GM18502 (cell line): ENCODE results near the gene MEGF10.

Source experiments
- ATAC-seq: cut with Tn5 transposase; IDR thresholded peaks from one replicate; pipeline ENCODE4 v1.9.1; 2021; ENCODE audit warnings: mild to moderate bottlenecking; ENCODE audit not compliant: unreplicated experiment, poor library complexity

The MEGF10 gene

DNA sequence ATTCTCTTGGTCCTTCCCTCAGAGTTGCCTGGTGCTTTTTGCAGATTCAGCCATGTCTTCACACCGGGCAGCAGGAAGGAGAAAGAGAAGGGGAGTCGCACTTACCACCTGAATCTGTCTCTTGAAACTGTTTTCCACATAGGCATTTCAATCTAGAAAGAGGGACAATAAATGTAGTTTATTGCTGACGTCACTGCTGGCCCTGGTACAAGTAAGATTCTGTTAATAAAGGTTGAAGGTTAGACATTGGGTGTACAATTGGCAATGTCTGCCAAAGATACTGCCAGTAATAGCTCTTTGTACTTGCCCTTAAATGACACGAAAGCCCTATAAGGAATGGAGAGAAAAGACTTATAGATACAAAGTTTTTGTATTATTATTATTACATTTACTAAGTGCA lies 72.8 kb downstream of the MEGF10 start:
- no peak for ATAC-seq

- no peak for ATAC-seq
These were observed 76.4 kb downstream of the MEGF10 start for GRCh38 chr5:127367029-127367428.

- no peak for ATAC-seq
These were observed 77.4 kb downstream of the MEGF10 start for GRCh38 chr5:127367946-127368465.

GRCh38 chr5:127369796-127370195 lies 79.2 kb downstream of the MEGF10 start:
- ATAC-seq = no peak

- no peak for ATAC-seq
These were observed 80.0 kb downstream of the MEGF10 start for GRCh38 chr5:127370631-127371030.

DNA sequence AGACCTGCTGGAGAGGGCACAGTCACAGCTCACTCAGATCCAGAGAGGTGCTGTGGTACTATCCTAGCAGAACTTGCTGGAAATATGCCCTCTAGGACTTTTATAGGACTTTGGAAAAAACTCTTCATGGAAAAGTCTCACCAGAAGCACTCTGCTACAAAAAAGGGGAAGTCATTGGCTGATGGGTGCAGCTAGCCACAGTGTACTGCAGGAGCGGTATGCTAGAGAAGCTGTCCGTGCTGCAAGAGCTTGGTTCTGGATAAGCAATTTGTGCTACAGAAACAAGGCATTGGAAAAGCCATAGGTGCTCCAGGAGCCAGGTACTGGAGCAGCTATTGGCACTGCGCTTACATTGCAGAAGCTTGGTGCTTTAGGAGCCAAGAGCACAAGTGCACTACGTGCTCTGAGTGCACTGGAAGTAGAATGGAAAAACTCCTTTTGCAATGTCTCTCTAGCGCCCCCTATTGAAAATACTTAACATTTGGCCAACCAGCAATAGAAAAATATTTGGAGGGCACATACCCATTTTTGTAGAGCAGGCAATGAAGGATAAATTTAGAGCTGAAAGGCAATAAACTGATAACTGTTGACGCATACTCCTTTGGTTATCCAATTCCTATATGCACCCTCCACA lies 83.4 kb downstream of the MEGF10 start:
- ATAC-seq = no peak

GRCh38 chr5:127375124-127375523 lies 84.5 kb downstream of the MEGF10 start:
- ATAC-seq = no peak

DNA sequence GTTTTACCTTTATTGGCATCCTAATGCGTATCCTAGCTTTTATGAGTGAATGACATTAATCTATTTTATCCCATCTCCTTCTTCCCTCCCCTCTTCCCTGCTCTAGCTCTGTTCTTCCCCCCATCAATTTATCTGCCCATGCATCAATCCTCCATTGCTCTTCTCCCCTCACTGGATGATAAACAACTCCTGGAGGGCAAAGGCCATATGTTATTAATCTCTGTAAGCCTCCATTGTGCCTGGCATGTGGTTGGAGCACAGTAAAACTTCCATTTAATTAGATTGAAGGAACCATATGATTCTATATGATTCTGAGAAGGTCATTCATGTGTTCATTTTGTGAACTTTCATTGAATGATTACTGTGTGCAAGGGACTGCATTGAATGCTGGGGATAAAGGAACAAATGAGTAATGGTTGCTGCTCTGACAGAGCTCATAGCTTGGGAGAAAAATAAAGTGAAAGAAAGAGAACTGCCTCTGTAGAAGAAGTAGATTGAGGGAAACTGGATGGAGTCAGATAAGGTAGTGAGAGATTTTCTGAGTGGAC lies 85.0 kb downstream of the MEGF10 start:
- ATAC-seq = no peak

GRCh38 chr5:127377651-127378050 lies 87.1 kb downstream of the MEGF10 start:
- no peak for ATAC-seq

- no peak for ATAC-seq
These were observed 95.3 kb downstream of the MEGF10 start for GRCh38 chr5:127385936-127386335.

- no peak for ATAC-seq
These were observed 96.0 kb downstream of the MEGF10 start for GRCh38 chr5:127386557-127386956.

DNA sequence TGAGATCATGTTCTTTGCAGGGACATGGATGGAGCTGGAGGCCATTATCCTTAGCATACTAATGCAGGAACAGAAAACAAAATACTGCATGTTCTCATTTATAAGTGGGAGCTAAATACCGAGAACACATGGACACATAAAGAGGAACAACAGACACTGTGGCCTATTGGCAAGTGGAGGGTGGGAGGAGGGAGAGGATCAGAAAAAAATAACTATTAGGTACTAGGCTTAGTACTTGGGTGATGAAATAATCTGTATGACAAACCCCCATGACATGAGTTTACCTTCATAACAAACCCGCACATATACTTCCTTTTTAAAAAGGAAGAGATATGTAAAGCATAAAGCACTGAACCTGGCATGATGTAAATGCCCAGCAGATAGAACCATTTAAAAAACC lies 99.0 kb downstream of the MEGF10 start:
- ATAC-seq = no peak

DNA sequence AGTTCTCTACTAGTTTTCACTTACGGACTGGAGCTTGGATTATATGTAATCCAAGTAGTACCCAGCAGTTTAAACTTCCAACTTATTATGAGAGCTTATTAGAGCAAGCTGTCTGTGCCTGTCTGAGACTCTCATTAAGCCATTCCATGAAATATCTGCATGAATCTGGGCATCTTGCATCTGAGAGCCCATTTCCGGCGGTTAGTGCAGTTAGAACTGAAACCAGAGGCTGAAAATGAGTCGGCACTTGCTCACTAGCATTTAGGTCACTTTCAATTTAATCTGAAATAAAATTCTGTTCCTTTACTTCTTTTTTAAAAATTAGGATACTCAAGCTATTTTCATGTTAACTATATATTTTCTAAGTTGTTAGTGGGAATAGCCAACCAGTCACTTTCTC lies 102.2 kb downstream of the MEGF10 start:
- ATAC-seq = no peak

DNA sequence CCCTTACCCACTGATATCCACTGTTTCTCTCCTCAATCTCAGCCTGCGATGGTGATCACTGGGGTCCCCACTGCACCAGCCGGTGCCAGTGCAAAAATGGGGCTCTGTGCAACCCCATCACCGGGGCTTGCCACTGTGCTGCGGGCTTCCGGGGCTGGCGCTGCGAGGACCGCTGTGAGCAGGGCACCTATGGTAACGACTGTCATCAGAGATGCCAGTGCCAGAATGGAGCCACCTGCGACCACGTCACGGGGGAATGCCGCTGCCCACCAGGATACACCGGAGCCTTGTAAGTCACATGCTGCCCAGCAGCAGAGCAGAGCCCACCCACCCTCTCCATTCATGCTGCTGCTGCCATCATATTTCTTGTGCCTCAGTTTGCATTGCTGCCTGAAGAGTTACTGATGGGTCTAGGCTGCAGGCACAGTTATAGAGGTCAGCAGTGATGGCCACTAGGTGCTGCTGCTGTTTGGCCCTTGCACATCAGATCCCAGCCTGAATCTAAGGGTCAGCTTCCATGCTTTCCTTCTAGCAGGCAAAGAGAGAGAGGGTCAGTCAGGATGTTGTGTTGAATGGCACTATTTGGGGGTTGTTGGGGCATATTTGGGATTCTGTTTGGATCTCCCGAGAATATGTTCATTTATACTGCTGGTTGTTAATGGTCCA lies 106.0 kb downstream of the MEGF10 start:
- no peak for ATAC-seq

DNA sequence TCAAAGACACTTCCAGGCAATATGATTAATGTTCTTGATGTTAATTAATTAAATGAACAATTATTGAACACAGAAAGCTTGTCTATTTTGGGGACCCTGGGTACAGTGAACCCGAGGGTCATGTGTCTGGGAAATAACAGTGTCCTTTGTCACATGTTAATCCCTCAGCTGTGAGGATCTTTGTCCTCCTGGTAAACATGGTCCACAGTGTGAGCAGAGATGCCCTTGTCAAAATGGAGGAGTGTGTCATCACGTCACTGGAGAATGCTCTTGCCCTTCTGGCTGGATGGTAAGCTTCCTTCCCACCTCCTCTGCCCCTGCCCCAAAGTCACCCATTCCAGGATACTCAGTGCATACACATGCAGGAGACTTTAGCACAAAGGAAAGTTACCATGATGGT lies 107.9 kb downstream of the MEGF10 start:
- ATAC-seq = no peak

- ATAC-seq = no peak
These were observed 108.5 kb downstream of the MEGF10 start for GRCh38 chr5:127399068-127399467.

DNA sequence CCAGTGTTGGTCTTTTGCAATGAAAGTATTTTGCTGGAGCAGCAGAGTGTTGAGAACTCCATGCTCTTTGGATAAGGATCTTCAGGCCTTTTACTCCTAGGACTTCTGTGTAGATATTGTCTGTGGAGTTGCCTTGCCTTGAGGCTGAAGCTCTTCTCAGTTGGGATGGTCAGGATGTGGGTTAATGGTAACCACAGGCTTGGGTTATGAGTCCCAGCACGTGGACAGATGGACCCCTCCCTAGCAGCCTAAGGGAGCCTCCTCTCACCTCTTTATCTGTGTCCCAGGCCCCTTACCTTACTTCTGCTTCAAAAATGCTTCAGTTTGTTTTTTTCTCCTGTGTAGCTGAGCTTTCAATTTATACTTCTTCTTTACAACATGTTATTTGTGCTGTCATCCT lies 109.9 kb downstream of the MEGF10 start:
- ATAC-seq = no peak

DNA sequence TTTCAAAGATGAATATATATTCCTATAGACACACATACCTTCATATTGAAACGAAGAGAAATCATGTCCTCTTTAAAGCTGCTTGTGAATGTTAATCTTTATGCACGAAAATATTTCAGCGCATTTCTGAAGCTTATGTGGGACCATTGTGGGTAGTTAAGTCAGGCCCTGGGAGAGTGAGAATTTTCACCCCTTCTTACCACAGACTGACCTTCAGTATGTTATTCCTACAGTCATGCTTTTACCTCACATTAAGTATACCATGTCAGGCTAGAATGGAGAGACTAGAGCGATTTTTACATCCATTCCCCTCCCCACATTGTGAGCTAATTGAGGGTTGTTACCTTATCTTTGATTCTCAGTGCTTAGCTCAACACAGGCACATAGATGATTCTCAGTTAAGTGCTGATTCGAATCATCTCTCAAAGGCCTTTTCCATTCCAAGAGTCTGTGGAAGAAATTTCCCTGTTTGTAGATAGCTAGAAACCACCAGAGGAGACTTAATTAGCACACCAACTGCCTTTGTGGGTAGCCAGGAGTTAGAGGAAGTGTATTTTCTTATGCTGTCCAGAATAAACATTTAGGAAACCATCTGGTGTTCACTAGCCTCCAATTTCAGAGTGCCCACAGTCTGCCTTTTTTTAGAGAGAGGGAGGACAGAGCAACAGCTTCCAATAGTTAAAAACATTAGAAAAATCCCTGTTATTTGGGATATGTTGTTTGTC lies 110.5 kb downstream of the MEGF10 start:
- ATAC-seq = no peak

GRCh38 chr5:127402361-127402760 lies 111.8 kb downstream of the MEGF10 start:
- ATAC-seq = no peak

DNA sequence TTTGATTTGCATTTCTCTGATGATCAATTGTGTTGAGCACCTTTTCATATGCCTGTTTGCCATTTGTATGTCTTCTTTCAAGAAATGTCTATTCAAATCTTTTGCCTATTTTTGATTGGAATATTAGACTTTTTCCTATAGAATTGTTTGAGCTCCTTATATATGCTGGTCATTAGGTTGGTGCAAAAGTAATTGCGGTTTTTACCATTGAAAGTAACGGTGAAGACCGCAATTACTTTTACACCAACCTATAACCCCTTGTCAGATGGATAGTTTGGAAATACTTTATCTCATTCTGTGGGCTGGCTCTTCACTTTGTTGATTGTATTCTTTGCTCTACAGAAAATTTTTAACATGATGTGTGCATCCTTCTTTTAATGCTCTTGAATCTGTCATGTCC lies 113.6 kb downstream of the MEGF10 start:
- ATAC-seq = no peak
